Measurements from ENCODE around the gene MYL12B. TPM values are rescaled to one million over a fixed set of nuclear protein-coding genes. Genes with fewer than 3 reads are reported as not detected.
"Not testable (repeated sequence)": the region's sequence is repeated elsewhere in the genome, so short reads cannot be mapped to it uniquely, and the experiment has no call there.

Gene MYL12B
- 372 TPM for total RNA-seq

DNA sequence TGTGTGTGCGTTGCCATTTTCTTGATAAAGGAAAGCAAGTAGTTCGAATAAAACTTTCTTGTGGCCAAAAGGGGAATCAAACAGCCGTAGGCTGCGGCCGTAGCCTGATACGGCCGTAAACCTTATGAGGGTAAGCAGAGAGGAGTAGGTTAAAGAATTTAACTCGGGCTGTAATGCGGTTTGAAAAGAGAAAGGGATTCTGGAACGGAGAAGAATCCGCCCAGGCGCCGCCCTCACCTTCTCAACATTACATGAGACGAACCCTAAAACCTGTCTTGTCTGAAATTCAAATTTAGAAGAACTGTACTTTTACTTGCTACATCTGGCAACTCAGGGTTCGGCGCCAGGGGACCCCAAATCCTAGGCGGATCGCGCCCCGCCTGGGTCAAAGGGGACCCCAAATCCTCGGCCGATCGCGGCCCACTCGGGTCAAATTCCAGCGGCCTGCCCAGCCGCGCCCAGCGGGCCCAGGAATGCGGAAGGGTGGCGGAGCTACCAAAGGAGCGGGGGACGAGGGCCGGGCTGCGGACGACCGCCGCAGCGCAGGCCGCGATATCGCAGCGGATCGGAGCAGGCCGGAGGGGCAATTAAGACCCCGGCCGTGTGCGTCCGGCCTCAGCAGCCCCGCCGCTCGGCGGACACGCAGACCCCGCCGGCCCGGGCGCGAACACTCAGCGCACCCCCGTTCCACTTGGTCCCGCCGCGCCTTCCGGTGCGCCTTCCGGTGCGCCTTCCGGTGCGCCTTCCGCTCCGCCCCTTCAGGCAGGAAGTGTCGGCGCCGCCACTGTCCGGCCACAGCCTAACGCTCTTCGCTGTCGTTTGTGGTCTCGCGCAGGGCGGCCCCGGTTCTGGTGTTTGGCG, at the start of gene MYL12B:
Gene MYL12B, plus strand, starts transcription at position 761 of the 861 bp plus-strand sequence. CDS start 10,766 bp downstream, outside the sequence.
- peak; percentile 85 for DNase-seq (ENCODE audit: low spot score)

DNA sequence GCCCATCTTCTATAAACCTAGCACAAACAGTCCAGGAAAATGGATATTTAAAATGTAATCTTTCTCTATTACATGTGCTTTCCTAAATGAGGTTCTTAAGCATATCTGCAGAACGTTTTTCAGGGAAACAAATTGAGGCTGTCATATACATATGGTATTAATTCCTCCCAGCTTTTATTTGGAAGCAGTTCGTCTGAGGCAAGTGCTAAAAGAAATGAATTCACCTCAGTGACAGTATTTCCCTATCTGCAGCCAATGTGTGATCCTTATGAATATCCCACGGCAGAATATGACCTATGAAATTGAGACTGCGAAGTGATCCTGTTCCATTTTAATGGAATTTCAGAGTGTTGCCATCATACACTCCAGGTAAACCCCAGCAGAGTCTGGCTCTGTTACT, 49.3 kb upstream of the MYL12B start:
- DNase-seq (ENCODE audit: low spot score), result no peak

DNA sequence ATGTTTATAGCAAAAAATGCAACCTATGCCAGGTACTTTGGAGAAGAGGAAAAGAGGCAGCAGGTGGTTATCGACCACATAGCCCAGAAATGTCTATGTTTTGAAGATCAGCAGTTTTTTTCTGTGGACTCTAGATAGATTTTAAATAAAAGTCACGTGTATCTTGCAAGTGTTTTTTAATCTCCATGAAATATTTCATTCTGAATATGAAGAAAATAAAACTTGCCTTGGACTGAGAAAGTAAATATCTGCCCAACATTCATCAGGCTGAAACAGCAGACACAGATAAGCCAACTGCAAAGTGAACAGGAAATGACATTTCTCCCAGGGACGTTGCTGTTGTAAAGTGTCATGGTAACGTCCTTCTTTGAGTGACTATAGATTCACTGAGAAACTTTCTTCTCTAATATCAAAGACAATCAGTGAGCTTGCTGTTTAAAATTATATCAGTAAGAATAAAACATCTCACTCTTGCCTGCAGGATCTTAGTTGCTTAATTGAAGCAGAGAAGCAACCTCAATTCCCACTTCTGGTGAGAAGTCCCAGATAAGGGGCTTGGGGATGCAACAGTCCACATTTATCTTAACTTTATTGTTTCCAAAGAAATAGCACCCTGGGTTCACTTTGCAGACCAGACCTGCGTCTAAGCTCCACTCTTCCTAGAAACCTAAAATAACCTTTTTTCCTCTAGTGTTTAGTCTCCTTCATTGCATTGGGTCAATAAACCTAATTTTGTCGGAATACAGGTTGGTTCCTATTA, 48.5 kb upstream of the MYL12B start:
- no peak for DNase-seq (ENCODE audit: low spot score)

DNA sequence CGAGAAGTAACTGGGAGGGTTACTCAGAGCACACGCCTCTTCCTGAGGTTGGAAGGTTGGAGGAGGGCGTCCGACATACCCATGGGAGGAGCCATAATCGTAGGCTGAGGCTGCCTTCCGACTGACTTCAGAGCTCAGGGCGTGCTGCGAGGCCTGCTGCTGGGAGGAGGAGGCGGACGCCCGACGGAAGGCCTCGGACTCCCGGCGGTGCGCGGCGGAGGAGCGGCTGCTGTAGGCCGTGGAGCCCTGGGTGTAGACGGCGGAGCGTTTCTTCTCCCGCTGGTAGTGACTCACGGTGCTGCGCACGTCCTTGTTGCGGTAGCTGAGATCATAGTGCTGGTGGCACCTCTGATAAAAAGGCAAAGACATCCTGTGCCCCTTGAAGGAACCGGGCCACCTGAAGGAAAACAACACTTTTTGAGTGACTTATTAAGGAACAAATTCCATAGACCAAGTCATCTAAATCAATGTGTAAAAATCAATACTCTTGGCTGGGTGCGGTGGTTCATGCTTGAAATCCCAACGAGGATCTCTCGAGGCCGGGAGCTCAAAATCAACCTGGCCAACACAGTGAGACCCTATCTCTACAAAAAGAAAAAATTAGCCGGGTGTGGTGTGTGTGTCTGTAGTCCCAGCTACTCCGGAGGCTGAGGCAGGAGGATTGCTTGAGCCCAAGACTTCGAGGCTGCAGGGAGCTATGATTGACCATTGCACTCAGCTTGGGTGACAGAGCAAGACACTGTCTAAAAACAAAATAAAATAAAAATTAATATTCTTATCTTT, 46.9 kb upstream of the MYL12B start:
- DNase-seq (ENCODE audit: low spot score), result no peak

DNA sequence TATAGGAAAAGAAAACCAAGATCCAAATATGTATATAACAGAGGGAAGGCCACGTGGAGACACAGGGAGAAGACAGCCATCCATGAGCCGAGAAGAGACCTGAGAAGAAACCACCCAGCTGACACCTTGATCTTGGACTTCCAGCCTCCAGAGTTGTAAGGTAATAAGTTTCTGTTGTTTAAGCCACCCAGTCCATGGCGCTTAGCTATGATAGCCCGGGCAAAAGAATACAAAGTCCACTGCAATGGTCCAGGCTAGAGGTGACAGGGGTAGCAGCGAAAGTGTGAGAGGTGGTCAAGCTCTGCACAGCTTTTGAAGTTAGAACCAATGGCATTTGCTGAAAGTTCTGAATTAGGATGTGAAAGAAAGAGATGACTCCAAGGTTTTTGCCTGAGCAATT, 44.9 kb upstream of the MYL12B start:
- DNase-seq (ENCODE audit: low spot score), result no peak

DNA sequence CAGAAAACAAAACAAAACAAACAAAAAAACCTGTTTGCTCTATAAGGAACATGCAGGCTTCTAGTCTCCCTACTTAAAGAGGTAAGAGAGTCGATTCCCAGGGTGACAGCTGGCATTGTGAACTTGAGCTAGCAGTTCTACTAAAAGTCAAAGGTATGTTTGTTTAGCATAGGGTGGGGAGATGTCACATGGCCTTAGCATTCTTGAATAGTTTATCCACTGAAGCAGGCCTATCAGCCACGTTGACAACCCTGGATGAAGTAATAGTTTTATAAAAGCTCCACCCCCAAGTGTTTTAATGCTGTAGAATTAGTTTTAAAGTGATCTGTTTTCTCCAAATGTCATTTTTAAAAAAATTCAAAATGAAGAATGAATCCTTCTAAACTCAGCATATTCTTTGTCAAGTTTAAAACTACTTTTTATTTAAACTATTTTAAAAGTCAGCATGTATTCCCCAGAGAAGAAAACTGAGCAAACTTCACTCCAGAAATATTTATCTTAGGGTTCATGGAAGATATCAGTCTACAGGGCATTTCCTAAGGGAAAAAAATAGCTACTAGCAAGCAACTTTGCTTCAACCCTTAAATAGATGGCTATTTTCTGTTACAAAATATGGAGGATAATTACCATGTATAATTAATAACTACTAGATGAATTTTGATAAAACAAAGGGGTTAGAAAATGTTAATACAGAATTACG, 43.8 kb upstream of the MYL12B start:
- DNase-seq (ENCODE audit: low spot score), result no peak

DNA sequence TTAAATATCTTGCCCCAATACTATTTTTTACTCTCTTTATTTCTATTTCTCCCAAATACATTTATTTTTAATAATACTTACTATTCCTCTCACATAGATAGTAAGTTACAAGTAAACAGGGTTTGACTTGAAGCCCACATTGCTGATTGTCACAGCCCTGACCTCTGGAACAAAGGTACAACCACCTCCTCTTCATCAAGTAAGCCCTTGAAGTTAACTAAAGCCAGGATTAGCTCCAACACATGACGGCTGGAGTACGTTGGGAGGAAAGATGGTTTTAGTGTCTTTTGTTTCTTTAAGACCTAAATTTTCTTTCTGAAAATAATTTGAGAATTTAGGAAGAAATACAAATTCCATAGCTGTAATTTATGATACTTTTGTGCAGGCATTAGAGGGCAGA, 43.1 kb upstream of the MYL12B start:
- no peak for DNase-seq (ENCODE audit: low spot score)

DNA sequence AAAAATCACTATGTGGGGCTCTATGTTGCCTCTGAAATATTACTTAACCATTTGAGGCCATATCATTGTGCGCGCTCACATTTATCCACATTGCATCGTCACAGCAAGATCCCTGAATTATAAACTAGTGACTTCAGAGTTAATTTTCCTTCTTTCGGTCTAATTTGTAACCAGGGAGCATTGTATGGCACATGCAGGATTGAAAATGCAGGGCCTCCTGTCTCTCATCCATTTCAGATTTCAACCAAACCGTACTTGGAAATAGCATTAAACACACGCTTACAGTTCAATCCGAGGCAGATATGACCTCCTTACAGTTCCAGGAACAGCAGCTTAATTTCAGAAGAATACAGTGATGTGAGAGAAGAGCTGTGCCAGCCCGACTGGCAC, 42.7 kb upstream of the MYL12B start:
- no peak for DNase-seq (ENCODE audit: low spot score)

DNA sequence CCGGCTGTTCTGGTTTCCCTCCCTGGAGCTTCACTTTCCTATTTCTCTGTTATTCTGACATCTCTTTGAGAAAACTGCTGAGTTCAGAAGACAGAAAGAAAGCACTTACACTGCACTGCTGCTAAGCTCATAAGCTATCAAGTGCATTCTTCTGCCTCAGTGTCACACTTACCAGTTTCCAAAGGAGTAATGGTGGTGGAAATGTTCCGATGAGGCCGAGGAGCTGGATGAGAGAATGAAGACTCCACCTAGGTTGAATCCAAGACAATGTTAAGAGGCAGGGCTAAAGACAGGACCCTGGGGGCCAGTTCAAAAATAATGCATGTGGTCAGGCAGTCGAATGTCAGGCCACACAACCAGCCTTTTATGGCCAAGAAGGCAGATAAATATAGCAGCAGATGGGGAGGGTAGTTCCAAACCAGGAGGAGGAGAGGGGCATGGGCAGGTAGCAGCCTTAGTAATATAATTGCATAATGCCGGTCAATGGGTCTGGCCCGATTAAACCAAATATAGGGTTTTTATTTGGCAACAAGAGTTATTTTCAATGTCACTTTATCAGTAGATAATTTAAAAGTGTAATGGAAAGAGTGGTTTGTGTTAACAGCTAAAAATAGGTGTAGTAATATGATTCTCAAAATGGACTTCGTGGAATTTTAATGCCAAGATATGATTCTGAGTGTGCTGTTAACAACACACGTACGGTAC, 42.1 kb upstream of the MYL12B start, which contains the start of gene MYOM1:
Gene MYOM1, minus strand, starts transcription at position 338 of the 705 bp plus-strand sequence. CDS start 4,745 bp downstream, outside the sequence.
- DNase-seq (ENCODE audit: low spot score), result no peak

DNA sequence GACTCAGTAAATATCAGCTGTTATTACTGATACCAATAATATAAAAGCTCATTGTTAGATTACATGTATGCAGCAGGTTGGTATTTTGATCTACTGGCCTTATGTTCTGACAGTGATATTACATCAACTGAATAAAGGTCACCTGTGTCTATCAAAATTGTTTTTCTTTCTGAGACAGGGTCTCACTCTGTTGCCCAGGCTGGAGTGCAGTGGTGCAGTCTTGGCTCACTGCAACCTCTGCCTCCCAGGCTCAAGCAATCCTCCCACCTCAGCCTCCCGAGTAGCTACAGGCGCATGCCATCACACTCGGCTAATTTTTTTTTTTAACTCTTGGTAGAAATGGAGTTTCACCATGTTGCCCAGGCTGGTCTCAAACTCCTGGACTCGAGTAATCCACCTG, 41.1 kb upstream of the MYL12B start:
- not testable (repeated sequence) for DNase-seq (ENCODE audit: low spot score)

DNA sequence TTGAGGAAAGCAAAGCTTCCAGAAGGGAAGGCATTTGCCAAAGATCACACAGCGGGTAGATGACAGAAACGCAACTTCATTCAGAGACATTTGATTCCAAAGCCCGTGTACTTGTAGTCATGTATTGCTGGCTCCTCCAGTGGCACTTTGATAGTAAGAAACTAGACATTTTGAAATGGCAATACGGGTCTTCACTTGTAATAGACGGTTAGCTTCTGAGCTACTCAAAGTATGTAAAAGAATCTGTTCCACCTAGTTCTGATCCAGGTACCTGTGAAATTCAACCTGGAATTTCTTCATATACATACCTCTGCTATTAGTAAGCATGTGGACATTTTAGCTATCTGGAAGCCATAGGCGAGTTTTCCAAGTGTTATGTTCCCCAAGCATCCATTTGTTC, 40.4 kb upstream of the MYL12B start:
- no peak for DNase-seq (ENCODE audit: low spot score)

DNA sequence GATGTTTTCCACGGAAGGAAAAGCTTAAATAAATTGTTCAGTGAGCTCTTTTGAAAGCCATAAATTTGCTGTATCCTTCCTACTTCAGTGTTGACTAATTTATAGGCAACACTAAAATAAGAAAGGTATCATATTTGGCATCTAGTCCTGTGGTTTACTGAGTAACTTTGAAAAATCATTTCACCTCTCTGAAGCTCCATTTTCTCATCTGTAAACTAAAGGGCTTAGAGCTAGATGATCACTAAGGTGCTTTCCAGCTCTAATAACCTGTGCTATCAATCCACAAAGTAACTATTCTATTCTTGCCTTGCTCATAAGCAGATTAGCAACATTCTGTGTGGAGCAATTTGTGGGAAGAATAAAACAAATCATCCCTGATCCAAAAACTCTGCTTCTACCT, 38.6 kb upstream of the MYL12B start:
- no peak for DNase-seq (ENCODE audit: low spot score)

DNA sequence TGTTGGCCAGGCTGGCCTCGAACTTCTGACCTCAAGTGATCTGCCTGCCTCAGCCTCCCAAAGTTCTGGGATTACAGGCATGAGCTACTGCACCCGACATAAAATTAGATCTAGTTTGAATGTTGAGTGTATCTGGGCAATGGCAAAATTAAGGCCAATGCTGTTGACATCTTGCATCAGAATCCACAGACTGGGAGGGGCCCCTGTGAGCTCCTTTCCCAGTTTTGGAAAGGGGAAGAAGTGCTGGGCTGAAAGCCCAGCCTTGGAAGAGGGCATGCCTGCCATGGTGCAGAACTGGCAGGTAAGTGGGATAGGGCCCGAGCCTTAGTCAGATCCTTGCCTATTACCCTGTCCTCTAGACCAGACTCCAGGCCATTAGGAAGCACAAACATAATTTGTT, 37.7 kb upstream of the MYL12B start:
- DNase-seq (ENCODE audit: low spot score), result no peak

DNA sequence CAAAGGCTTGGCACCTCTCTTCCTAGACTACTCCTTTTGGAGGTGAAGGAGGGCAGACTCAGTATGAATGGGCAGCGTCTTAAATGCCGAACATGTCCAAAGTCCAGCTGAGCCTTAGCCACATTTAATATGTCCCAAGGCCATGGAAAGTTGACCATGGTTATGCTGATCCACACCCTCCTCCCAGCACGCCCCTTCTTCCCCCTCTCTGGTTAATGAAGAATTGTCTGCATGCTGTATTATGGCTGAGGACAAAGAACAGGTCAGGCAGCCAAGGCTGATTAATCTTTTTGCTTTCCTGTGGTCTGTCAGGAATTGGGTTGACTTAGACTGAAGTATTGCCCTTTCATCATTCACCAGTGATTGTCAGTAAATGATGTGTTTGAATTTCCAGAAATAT, 36.3 kb upstream of the MYL12B start:
- no peak for DNase-seq (ENCODE audit: low spot score)

DNA sequence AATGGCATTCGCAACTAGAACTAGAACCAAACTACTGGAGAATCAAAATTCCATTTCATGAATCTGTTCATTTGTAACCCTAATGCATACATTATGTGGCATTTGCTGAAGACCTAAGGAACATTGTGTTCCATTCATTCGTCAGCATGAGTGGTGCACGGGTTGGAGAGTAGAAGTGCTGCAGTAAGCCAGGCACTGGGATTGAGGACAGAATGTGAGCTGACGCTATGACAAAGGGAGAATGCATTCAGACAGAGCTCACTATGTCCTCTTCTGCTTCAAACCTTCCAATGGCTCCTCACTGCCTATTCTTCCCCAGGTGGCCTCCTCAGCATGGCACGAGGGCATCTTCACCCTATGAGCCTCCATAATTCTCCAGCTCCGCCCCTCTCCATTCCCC, 35.9 kb upstream of the MYL12B start:
- DNase-seq (ENCODE audit: low spot score), result no peak

DNA sequence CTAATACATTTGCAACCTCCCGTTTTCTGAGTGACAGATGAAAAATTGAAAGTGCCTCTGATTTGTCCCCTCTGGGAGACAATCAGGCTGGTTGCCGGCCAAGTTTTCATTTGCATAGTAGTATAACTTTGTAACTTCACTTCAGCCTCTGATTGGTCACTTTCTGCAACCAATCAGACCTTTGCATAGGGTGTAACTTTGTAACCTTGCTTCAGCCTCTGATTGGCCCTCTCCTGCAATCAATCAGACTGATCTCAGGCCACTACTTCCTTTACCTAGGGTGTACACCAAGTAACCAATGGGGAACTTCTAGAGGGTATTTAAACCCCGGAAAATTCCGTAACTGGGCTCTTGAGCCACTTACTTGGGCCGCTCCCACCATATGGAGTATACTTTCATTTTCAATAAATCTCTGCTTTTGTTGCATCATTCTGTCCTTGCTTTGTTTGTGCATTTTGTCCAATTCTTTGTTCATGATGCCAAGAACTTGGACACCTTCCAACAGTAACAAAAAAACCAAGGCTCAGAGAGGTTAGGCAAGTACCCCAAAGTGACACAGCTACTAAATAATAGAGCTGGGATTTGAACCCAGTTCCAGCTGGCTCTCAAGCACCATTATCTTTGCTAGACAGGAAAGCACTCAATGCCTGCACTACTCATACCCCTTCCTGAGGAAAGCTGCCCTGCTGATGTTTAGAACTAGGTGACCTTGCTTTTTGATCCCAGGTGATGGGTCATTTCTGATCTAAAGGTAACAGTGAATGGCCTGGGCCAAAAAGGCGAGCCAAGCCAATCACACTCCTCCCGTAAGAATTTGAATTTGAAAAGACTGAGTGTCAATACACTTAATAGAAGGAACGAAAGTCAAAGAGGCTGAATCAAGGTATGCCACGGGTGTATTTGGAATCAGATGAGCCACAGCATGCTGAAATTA, 31.3 kb upstream of the MYL12B start:
- no peak for DNase-seq (ENCODE audit: low spot score)

DNA sequence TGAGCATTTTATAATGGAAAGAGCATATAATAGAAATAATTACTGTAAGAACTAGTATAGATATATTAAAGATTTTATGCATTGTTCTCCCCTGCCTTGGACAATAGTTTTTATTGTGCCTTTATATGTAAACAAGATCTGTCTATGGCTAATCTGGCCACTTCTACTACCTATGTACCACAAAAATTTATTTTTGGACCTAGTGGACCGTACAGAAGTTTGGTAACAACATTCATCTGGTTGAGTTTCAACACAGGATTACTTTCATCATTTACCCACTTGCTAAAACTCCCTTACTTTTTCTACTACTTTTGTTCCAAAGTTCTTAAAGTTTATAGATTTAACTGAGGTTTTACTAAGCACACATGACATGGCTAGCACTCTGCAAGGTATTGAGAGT, 28.9 kb upstream of the MYL12B start:
- DNase-seq (ENCODE audit: low spot score), result no peak

DNA sequence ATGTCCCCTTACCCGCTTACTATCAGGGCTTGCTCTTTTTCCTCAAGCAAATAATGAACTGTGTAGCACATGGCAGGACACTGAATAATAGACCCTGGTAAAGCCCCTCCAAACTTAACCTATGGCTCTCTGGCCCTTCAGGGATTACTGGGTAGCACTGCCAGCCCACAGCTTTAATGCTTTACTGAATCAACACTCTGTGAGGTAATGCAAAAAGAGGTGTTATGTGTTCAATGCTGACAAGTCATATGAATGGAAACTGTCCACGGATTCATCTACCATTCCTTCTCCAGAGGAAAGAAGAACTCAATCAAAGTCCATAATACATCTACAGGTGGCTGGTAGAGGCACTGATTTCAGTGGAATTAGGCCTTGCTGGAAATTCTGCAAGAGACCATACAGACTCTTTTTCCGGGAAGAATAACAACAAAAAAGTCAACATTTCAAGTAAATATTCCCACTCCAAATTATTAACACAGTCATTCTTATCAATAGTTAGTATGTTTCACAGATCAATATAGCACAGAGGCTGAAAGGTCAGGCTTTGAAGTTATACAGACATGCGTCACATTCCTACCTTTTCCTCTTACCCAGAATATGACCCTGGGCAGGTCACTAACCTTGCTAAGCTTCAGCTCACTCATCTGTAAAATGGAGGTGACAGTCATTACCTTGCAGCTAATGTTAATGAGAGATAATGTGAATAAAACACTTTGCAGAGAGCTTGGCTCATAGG, 28.3 kb upstream of the MYL12B start:
- no peak for DNase-seq (ENCODE audit: low spot score)

DNA sequence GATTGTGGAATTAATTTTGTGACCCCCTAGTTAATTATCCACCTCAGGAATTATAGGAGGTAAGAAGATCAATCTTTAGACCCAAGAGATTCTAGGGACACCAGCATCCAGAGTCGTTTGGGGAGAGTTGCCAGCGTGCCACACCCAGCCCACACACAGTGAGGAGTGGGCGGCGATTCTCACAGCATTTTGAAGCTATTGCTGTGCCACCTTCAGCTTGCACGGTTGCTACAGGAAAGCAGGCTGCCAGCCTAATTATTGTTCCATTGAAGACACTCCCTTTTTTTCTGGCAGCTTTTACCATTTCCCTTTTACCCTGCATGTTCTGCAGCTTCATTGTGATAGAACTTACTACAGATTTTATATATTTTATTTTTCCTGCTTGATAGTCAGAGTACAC, 27.5 kb upstream of the MYL12B start:
- DNase-seq (ENCODE audit: low spot score), result no peak
